Measurements from ENCODE around the gene KRT2. TPM values are rescaled to one million over a fixed set of nuclear protein-coding genes. Genes with fewer than 3 reads are reported as not detected.

The KRT2 gene
- total RNA-seq, 1 donor from 2014 or later = not detected

- intact Hi-C loops (cut with micrococcal nuclease) = no loop called here
- no peak for DNase-seq
- Histone ChIP-seq H3K4me1 (peaks cover 10% of the 10 kb centered on the region), H3K27ac (replicated peaks) (no peak overlapping the region), H3K9me3 (replicated peaks) (no peaks in the 10 kb centered on the region), H3K36me3 (no peaks in the 10 kb centered on the region), H3K4me3 (no peak overlapping the region), H3K27me3 (ENCODE audit: low read depth) (peaks cover 88% of the 10 kb centered on the region)
- no peak for TF ChIP-seq CTCF (IDR thresholded peaks at IDR 0.05; ENCODE audit: borderline replicate concordance)
Observed at GRCh38 chr12:52689239-52689638, 37.2 kb upstream of the KRT2 start.

- Histone ChIP-seq H3K4me1 (peaks cover 10% of the 10 kb centered on the region), H3K9me3 (replicated peaks) (no peaks in the 10 kb centered on the region), H3K27me3 (ENCODE audit: low read depth) (peaks cover 90% of the 10 kb centered on the region), H3K4me3 (no peak overlapping the region), H3K27ac (replicated peaks) (no peak overlapping the region), H3K36me3 (no peaks in the 10 kb centered on the region)
- TF ChIP-seq CTCF (IDR thresholded peaks at IDR 0.05; ENCODE audit: borderline replicate concordance) = no peak
- no peak for DNase-seq
- intact Hi-C loops (cut with micrococcal nuclease) = no loop called here
Observed at GRCh38 chr12:52688481-52688880, 36.5 kb upstream of the KRT2 start.

- Histone ChIP-seq H3K4me3 (no peak overlapping the region), H3K4me1 (peaks cover 10% of the 10 kb centered on the region), H3K27me3 (ENCODE audit: low read depth) (peaks cover 94% of the 10 kb centered on the region), H3K9me3 (replicated peaks) (no peaks in the 10 kb centered on the region), H3K27ac (replicated peaks) (no peak overlapping the region), H3K36me3 (no peaks in the 10 kb centered on the region)
- no peak for DNase-seq
- intact Hi-C loops (cut with micrococcal nuclease) = no loop called here
- no peak for TF ChIP-seq CTCF (IDR thresholded peaks at IDR 0.05; ENCODE audit: borderline replicate concordance)
Observed at GRCh38 chr12:52687497-52688385, 35.7 kb upstream of the KRT2 start.

GRCh38 chr12:52686756-52687487 is 34.9 kb upstream of the KRT2 start:
- Histone ChIP-seq H3K27ac (replicated peaks) (no peak overlapping the region), H3K4me1 (peaks cover 10% of the 10 kb centered on the region), H3K36me3 (no peaks in the 10 kb centered on the region), H3K4me3 (no peak overlapping the region), H3K9me3 (replicated peaks) (no peaks in the 10 kb centered on the region), H3K27me3 (ENCODE audit: low read depth) (peaks cover 91% of the 10 kb centered on the region)
- no peak for TF ChIP-seq CTCF (IDR thresholded peaks at IDR 0.05; ENCODE audit: borderline replicate concordance)
- DNase-seq = no peak
- intact Hi-C loops (cut with micrococcal nuclease) = no loop called here

GRCh38 chr12:52686063-52686462 is 34.1 kb upstream of the KRT2 start:
- no peak overlapping the region for H3K4me3 ChIP-seq
- DNase-seq = no peak
- H3K27me3 ChIP-seq (ENCODE audit: low read depth) = peaks cover 90% of the 10 kb centered on the region
- no peaks in the 10 kb centered on the region for H3K9me3 ChIP-seq (replicated peaks)
- TF ChIP-seq CTCF (IDR thresholded peaks at IDR 0.05; ENCODE audit: borderline replicate concordance) = no peak
- H3K36me3 ChIP-seq = no peaks in the 10 kb centered on the region
- intact Hi-C loops (cut with micrococcal nuclease) = no loop called here
- peaks cover 6% of the 10 kb centered on the region for H3K4me1 ChIP-seq
- H3K27ac ChIP-seq (replicated peaks) = no peak overlapping the region
